ENCODE results near the gene SHROOM4. TPM values are rescaled to one million over a fixed set of nuclear protein-coding genes. Genes with fewer than 3 reads are reported as not detected.

The SHROOM4 gene
- total and polyA plus RNA-seq, 2 of the 13 experiments (the other 11 are each of a cell fraction or from before 2014, with no cell fraction given) = 0.08 to 0.18 TPM

Small RNA genes within 50 kb of the gene (small RNA-seq; reads per million reads assigned to genes)
- 0 reads per million in 3 experiments for gene RNU6-935P (ENCODE audit: insufficient read depth in 2 of 3, insufficient read length in 3 of 3, low read depth in 2 of 3, low replicate concordance in 1 of 3)

Other genes starting within 250 kb of the SHROOM4 start
- not detected in 2 replicates for gene BMP15, start 96.5 kb upstream of the SHROOM4 start, total RNA-seq (2016; rRNA removed; fragmentation: Illumina TruSeq; extraction: Trizol)
- gene BMP15, start 96.5 kb upstream of the SHROOM4 start, polyA plus RNA-seq (2011; rRNA removed) = not detected in 2 replicates

Measured in HepG2 (cell line).